ENCODE data around the gene ITPK1. TPM values are rescaled to one million over a fixed set of nuclear protein-coding genes. Genes with fewer than 3 reads are reported as not detected.

ITPK1 gene
- total RNA-seq, 2 experiments from 2014 or later = 78.5 to 83.5 TPM

DNA sequence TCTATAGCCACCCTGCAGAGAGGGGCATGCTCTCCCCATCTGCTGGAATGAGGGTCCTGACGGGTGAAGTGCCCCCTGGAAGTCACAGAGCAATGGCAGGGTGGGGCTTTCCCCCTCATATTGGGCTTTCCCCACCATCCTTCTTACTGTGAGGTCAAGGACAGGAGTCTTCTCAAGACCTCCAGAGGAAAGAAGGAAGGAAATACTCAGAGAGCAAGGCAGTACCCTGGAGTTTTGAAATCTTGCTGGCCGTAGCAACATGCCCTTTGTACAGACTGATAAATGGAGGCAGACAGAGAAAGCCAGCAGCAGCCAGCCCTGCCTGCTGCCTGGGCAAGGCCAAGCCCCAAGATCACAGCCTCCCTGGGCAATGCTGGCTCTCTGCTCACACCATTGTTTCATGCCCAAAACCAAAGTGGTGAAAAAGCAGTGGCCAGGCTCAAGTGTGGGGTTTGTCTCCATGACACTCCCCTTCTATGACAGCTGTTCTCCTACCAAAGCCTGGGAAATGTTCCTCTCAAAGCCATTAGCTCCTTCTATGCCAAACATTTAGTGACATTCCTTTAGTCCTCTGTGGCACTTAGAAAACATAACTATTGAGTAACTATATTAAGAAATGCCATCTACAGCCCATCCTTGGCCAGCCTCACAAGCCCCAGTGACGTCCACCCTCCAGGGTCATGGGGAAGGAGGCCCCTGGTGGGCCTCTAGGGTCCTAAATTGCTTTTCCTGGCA, 13.2 kb upstream of the ITPK1 start:
- no peaks in the 10 kb centered on the region for H3K27me3 Mint-ChIP-seq
- H3K9me3 Mint-ChIP-seq = no peaks in the 10 kb centered on the region
- H3K27ac Mint-ChIP-seq = no peak overlapping the region
- POLR2A ChIA-PET = no interaction called here
- no peak overlapping the region for H3K4me3 Mint-ChIP-seq
- intact Hi-C loops (cut with micrococcal nuclease) = no loop called here
- no peaks in the 10 kb centered on the region for H3K36me3 Mint-ChIP-seq (ENCODE audit: low read depth)
- ATAC-seq = no peak
- no peaks in the 10 kb centered on the region for H3K4me1 Mint-ChIP-seq (ENCODE audit: low read depth)
- TF ChIP-seq, protein P1, sequence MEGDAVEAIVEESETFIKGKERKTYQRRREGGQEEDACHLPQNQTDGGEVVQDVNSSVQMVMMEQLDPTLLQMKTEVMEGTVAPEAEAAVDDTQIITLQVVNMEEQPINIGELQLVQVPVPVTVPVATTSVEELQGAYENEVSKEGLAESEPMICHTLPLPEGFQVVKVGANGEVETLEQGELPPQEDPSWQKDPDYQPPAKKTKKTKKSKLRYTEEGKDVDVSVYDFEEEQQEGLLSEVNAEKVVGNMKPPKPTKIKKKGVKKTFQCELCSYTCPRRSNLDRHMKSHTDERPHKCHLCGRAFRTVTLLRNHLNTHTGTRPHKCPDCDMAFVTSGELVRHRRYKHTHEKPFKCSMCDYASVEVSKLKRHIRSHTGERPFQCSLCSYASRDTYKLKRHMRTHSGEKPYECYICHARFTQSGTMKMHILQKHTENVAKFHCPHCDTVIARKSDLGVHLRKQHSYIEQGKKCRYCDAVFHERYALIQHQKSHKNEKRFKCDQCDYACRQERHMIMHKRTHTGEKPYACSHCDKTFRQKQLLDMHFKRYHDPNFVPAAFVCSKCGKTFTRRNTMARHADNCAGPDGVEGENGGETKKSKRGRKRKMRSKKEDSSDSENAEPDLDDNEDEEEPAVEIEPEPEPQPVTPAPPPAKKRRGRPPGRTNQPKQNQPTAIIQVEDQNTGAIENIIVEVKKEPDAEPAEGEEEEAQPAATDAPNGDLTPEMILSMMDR (IDR thresholded peaks at IDR 0.05) = no peak
- DNase-seq = no peak
- CTCF ChIA-PET = interaction anchor here (1.0 to 2.3 kb wide), 5 partner anchors 10 to 94 kb away, joined by 3 to 6 read pairs (median 4); no protein-coding TSS in a partner anchor

DNA sequence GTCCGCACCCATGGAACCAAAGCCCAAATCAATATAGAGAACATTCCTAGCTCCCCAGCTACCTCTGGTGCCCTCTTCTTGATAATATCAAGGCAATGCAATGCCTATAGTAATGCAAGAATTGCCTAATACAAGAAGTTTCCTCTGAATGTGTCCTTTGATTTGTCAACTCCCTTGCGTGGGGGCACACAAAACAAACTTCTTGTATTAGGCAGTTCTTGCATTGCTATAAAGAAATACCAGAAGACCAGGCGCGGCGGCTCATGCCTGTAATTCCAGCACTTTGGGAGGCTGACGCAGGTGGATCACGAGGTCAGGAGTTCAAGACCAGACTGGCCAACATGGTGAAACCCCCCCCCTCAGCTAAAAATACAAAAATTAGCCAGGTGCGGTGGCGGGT, 10.4 kb upstream of the ITPK1 start:
- no peaks in the 10 kb centered on the region for H3K27me3 Mint-ChIP-seq
- ATAC-seq (no peak), DNase-seq (no peak)
- ChIA-PET POLR2A (no interaction called here), CTCF (interaction anchor here (1.4 kb wide), 1 partner anchor 13 kb away, joined by 7 read pairs; no protein-coding TSS in a partner anchor)
- intact Hi-C loops (cut with micrococcal nuclease) = no loop called here
- no peaks in the 10 kb centered on the region for H3K9me3 Mint-ChIP-seq
- no peaks in the 10 kb centered on the region for H3K36me3 Mint-ChIP-seq (ENCODE audit: low read depth)
- no peak overlapping the region for H3K4me3 Mint-ChIP-seq
- TF ChIP-seq, protein P1 (IDR thresholded peaks at IDR 0.05) = no peak
- H3K4me1 Mint-ChIP-seq (ENCODE audit: low read depth) = no peaks in the 10 kb centered on the region
- no peak overlapping the region for H3K27ac Mint-ChIP-seq

DNA sequence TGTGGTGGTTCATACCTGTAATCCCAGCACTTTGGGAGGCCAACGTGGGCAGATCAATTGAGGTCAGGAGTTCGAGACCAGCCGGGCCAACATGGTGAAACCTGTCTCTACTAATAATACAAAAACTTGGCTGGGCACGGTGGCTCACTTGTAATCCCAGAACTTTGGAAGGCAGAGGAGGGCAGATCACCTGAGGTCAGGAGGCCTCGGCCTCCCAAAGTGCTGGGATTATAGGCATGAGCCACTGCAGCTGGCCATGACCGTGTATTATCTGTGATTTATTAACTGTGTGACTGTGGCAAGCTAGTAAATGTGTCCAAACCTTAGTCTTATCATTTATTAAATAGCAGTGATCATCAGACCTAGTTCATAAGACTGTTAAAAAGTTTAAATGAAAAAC, 7.1 kb upstream of the ITPK1 start:
- H3K4me3 Mint-ChIP-seq = no peak overlapping the region
- H3K4me1 Mint-ChIP-seq (ENCODE audit: low read depth) = no peaks in the 10 kb centered on the region
- H3K36me3 Mint-ChIP-seq (ENCODE audit: low read depth) = no peaks in the 10 kb centered on the region
- ATAC-seq (no peak), DNase-seq (no peak)
- CTCF ChIA-PET = interaction anchor here (1.2 to 1.4 kb wide), 3 partner anchors 9 to 15 kb away, joined by 3 to 4 read pairs (median 3); no protein-coding TSS in a partner anchor
- H3K27ac Mint-ChIP-seq = no peak overlapping the region
- TF ChIP-seq, protein P1 (IDR thresholded peaks at IDR 0.05) = no peak
- H3K9me3 Mint-ChIP-seq = no peaks in the 10 kb centered on the region
- intact Hi-C loops (cut with micrococcal nuclease) = no loop called here
- H3K27me3 Mint-ChIP-seq = no peaks in the 10 kb centered on the region
- POLR2A ChIA-PET = no interaction called here

DNA sequence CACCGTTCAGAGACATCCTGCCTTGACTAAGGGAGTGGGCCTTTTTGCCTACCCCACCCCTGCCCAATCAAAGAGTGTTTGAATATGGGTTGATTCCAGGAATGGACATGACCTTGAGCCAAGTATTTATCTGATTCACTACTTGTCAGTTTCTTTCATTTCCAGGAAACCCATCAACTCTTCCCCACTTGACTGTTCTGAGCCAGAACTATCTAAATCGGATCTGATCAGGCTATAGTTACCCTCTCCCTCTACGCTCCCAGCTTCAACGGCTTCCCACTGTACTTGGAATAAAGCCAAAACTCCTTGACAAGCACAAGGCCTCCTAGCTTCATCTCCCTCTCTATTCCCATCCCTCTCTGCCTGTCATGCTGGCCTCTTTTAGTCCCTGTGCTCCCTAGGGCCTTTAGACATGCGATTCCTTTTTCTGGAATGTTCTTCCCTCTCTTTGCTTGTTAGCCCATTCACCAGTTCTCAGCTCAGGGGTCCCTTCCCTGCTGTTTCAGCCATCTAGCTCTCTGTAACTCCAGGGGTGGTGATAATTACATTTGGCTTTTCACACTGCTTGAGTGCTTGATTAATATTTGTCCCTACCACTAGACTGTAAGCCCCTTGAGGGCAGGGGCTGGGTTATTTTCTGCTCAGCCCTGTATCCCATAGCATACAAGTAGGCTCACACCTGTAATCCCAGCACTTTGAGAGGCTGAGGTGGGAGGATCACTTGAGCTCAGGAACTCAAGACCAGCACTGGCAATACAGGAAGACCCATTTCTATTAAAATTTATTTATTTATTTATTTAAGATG, 5.5 kb upstream of the ITPK1 start:
- DNase-seq = no peak
- ChIA-PET CTCF (interaction anchor here (1.0 to 1.7 kb wide), 3 partner anchors 8 to 17 kb away, joined by 3 to 10 read pairs (median 6); no protein-coding TSS in a partner anchor), POLR2A (no interaction called here)
- Mint-ChIP-seq H3K4me3 (no peak overlapping the region), H3K36me3 (ENCODE audit: low read depth) (no peaks in the 10 kb centered on the region), H3K9me3 (no peaks in the 10 kb centered on the region), H3K4me1 (ENCODE audit: low read depth) (peaks cover 5% of the 10 kb centered on the region), H3K27ac (no peak overlapping the region), H3K27me3 (no peaks in the 10 kb centered on the region)
- no peak for ATAC-seq
- TF ChIP-seq, protein P1 (IDR thresholded peaks at IDR 0.05) = no peak
- intact Hi-C loops (cut with micrococcal nuclease) = no loop called here
